ENCODE results near the gene TPRG1.

- TF ChIP-seq, protein P1, sequence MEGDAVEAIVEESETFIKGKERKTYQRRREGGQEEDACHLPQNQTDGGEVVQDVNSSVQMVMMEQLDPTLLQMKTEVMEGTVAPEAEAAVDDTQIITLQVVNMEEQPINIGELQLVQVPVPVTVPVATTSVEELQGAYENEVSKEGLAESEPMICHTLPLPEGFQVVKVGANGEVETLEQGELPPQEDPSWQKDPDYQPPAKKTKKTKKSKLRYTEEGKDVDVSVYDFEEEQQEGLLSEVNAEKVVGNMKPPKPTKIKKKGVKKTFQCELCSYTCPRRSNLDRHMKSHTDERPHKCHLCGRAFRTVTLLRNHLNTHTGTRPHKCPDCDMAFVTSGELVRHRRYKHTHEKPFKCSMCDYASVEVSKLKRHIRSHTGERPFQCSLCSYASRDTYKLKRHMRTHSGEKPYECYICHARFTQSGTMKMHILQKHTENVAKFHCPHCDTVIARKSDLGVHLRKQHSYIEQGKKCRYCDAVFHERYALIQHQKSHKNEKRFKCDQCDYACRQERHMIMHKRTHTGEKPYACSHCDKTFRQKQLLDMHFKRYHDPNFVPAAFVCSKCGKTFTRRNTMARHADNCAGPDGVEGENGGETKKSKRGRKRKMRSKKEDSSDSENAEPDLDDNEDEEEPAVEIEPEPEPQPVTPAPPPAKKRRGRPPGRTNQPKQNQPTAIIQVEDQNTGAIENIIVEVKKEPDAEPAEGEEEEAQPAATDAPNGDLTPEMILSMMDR (IDR thresholded peaks at IDR 0.05; ENCODE audit: insufficient read depth, low read length, poor library complexity, severe bottlenecking): no peak
- no peak for TF ChIP-seq EZH2phosphoT487 (conservative IDR thresholded peaks at IDR 0.05; ENCODE audit: low read length)
Measured at GRCh38 chr3:189320511-189320910, 148.7 kb downstream of the TPRG1 start.

Data from SU-DHL-6 (cell line).